ENCODE results near the gene FGFR2.
"Not testable (repeated sequence)": the region's sequence is repeated elsewhere in the genome, so short reads cannot be mapped to it uniquely, and the experiment has no call there.

The FGFR2 gene

DNA sequence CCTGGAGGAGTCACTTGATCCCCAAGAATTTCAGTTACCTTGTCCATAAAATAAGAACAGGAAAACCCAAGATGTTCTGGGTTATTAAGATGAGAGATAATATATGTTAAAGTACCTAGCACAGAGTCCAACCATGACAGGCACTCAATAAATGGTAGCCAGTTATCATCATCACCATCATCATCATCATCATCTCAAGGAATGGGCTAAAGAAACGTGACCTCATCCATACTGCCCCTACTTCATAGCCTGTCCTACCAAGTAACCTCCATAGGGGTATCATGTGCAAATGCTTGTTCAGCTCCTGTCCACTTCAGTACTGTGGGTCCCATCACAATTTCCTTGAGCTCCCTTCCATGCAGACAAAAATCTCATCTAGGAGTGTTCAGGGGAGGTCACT lies 14.4 kb downstream of the FGFR2 start:
- no peak for DNase-seq

DNA sequence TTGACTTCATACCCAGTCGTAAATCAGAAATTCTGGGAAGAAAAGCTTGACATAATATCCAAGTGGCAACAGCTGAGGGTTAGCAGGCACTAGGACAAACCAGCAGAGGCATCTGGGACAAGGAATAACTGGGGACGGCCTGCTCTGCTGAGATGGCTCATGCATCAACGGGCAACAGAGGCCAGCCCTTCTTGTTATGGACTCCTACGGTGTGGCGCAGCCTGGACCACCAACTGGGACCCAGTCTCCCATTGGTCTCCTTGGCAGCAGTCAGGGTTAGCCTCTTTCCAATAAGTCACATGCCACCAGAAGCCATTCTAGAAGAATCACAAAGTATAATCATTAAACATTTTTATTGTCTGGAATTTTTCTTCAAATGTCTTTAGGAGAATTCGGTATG lies 15.0 kb downstream of the FGFR2 start:
- DNase-seq: no peak

DNA sequence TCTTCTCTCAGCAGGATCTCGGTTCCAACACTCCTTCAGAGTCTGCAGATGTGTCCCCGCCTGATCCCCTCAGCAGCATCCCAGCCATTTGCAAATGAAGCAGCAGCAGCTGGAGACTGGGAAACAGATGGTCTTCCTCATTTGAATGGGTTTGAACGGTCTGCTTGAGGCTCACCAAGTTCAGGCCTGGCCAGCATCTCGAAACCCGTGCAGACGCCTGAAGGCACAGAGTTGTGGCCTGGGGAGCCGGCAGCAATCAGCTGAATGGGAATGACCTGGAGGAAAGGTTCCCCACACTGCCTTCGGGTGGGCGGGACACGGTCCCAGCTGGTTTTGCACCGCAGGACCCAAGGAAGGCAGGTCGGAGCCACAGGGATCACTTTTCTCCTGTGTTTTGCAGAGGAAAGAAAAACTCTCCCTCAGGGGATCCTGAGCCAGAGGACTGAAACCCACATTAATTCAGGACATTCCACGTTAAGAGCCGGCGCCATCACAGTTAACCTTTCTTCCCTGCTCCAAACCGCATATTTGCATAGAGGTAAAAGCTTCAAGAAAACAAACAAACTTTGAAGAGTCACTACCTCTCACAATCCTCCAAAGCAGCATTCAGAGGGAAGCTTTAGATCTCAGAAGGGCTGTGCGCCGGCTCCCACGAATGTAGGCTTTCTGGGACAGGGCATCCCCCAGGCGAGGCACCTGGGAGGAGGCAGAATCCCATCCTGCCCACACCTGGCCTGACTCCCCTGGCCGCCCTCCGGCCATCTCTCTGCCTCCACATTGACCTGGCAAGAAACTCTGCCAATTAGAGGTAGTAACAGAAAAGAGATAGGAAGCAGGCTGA lies 17.7 kb downstream of the FGFR2 start:
- DNase-seq: no peak

DNA sequence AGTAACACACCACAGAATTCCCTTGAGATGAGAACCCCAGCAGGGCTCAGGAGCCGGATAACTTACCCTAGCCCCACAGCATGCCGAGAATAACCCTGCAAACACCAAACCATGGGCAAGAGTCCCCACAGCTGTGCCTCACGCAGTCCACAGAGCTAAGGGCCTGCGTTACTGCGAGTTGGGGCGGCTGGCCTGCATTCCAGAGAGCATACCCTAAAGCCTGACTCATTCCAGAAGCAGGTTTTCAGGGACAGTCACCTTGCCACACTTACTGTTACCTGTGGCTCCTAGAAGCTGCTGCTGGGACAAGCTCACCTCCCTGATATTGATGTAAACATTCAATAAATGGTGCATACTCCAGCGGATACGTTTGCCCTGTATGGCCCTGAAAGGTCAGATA lies 18.6 kb downstream of the FGFR2 start:
- no peak for DNase-seq

DNA sequence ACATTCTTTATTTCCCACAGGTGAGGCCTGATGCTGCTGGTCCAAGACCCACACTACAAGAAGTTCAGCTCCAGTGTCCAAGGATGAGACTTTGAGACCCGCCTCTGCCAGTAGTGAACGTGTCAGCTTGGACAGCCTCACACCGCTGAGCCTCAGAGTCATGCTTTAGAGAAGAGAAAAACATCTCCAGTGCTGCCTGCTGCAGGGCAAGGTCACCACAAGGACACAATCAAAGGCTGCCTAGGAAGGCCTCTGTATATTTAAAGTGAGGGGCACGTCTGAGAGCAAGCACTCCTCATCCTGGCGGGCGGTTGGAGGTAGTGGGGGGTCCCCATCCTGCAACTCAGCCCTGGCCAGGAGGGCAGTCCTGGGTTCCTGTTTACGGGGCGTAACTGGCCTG lies 19.3 kb downstream of the FGFR2 start:
- DNase-seq: no peak

DNA sequence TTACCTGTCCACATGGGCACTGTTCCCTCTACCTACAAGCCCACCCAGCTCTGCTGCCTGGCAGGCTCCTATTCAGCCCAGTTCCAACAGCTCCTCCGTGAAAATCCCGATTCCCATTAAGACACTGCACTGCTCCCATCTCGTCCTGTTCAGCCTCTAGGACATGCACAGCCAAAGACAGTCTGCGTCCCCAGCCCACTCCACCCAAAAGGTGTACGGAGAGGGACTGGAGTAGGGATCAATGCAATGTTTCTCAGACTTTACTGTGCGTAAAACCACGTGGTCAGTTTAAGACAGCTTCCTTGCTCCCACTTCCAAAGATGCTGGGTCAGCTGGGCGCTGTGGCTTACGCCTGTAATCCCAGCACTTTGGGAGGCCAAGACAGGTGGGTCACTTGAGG lies 19.9 kb downstream of the FGFR2 start:
- no peak for DNase-seq

DNA sequence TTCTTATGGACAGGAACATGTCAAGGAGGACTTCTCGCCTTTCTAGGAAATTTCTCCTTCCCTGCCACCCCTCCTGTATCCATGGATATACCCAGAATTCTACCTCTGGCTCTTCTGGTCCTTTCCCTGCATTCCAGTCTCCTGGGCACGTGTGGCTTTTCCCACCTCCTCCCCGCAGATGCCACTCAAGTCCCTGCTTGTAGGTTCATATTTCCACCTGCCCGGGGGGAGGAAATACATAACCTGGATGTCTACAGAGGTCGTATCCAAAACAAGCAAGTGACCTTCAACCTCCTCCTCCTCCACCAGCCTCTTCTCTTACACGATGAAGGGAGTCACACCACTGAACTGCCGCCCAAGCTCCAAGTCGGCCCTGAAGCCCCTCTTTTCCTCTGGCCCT lies 20.7 kb downstream of the FGFR2 start:
- DNase-seq: no peak

DNA sequence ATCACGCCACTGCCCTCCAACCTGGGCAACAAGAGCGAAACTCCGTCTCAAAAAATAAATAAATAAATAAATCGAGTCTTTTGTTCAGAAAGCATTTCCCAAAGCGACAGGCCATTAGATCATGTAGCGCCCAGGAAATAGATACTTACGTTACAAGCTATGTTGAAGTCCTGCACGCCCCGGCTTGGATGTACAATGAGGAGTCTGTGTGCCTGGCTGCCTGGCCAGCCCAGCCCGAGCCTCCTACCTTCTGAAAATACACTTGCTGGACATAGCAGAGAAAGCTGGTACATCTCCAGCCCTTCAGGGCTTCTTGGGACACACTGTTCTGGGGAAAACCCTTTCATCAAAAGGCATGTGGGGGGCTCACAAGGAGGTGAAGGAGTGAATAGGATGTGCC lies 22.1 kb downstream of the FGFR2 start:
- DNase-seq: no peak

DNA sequence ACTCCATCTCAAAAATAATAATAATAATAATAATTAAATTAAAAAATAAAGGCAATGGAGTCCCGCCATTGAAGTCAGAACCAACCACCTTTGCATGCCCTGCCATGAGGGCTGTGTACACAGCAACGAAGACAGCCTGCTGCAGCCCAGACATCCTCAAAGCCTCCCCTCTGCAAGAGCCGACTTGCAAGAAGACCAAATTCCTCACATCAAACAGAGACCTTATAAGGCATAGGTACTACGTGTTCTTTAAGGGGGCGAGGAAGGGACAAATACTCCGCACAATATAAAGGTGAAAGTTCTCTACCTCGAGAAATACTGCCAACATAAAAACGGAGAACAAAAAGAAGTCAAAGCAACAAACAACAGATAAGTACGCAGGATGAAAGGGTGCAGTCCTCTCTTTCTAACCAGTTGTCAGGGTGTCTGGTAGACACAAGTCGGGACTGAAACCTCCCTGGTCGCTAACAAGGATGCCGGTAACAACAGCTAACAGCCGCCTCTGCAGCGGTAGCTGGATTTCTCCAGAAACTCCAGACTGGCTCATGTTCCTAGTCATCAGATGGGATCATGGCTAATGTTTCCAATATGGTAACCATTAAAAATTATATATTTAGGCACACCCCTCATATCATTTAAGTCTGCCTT lies 23.6 kb downstream of the FGFR2 start:
- no peak for DNase-seq

DNA sequence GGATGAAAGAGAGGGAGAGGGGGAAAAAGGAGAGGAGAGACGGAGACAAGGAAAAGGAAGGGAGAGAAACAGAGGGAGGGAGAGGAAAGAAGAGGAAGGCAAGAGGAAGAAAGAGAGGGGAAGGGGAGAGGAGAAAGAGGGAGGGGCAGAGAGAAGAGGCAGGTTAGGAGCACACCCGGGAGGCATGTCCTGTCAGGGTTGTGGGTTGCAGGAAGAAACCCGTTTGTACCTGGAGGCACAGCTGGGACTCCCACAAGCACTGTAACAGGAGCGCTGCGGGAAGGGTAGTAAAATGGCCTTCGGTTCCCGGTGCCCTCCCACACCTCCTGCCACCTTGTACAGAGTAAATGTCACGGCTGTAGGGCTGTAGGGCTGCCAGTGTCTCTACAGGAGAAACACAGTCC lies 24.7 kb downstream of the FGFR2 start:
- DNase-seq: no peak

DNA sequence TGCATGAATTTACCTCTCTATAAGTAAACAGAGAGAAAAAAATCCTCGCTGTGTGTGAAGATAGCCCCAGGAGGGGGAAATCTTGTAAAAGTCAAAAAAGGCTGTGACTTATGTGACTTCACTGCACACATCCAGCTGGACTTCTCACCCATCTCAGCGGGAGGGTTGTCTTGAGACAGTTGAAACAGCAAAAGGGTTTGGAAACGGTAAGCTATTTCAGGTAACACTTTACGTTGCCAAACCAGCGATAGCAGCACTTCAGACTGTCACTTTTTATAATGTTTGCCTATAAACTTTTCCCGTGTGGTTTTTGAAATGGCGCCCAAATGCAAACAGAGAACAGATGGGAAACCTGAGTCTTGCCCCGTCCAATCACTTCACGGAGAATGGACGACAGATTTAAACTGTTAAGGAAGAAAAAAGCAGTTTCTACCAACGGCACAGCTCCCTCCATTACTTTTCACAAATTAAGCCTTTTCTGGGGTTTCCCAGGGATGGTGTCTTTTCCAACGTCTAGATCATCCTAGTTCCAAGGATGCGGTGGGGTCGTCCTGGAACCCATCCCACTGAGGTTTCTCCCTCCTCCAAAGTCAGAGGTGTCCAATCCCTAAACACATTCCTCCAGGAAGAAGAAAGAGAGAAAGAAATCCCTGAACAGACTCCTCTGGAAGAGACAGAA lies 25.2 kb downstream of the FGFR2 start:
- DNase-seq: no peak

DNA sequence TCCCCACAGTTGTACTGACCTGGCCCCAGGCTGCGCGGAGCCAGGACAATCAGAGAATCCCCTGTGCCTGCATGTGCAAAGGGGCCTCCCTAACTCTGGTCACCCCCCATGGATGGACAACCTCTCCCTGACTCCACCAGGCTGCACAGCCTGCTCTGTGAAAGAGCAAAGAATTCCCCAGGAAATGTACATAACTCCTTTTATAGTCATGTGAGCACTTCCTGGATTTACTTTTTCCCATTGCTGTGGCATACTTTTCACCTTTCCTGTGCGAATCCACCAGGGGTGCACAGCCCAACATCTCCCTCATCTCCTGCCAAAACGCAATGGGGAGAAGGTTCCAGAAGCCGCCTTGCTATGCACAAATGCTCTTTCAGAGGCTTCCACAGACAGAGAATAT lies 27.9 kb downstream of the FGFR2 start:
- DNase-seq: no peak

DNA sequence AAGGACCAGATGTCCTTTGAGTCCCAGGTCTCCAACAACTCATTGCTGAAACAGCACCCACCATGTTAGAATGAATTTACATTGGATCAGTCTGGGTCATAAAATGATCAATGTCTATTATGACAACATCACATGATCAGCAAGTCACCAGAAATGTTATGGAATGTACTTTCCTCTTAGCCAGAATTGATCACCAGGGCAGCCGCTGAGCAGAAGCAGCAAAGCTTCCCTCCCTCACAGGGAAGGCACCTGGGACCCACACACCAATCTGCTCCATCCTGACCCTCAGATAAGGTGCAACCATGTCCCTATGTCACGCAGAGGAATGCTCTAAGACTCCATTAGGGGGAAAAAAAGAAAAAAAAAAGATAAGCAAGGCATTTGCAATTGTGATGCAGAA lies 30.0 kb downstream of the FGFR2 start:
- DNase-seq: no peak

DNA sequence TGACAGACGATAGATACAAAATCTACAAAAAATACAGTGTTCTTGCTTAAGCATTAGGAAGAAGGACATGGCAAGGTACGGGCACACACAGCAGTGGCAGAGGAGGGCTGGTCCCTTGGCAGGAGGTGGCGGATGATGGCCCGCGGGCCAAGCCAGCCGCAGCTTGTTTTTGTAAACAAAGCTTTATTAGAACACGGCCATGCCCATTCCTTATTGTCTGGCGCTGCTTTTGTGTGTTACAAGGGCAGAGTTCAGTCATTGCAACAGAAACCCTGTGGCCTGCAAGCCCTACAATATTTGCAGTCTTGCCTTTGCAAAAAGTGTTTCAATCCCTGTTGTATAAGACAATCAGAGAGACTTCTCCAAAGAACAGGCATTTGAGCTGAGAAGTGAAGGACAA lies 30.7 kb downstream of the FGFR2 start:
- DNase-seq: no peak

DNA sequence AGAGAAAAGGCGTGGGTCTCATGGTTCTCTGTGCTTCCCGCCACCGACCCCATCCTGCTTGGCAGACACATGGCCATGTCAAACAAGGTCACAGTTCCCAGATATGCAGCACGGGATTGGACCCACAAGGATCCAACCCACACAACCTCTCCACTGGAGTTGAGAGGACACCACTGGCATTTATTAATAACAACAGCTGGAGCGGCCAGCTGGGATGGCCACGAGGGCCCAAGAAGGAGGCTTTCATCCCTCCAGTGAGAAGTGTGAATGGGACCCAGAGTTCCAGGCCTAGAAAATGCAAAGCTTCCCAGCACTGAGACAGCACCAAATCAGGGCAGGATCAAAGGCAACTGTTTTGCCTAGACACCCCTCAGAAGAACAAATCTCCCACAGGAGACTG lies 31.5 kb downstream of the FGFR2 start:
- DNase-seq: no peak

DNA sequence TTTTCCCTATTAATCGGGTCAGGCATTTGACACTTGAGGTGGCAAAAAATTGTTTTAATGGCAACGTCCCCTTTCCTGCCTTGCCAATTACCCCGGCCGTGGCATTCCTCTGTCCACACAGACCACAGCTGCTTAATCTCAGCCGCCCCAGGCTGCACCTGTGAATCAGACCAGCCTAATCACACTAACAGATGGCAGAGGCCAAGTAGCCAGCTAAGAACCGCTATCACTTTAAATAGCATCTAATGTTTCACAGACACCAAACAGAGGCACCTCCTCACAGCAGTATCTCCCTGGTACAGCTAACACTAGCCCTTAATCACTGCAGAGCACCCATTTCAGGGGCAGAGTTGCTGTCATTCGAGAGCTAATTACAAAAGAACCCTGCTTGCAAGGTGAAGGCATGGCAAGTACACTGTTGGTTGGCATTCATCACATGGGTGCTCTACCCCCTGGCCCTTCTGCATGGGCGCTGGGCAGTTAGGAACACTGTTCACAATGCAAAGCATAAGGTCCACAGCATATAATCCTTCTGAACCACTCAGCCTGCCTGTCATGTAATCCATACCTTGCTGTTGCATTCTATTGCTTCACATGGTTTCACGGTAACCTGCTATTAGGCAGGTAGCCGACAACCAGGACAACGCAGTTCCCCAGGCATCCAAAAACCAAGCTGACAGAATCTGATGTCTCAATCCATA lies 38.8 kb downstream of the FGFR2 start:
- DNase-seq: no peak

DNA sequence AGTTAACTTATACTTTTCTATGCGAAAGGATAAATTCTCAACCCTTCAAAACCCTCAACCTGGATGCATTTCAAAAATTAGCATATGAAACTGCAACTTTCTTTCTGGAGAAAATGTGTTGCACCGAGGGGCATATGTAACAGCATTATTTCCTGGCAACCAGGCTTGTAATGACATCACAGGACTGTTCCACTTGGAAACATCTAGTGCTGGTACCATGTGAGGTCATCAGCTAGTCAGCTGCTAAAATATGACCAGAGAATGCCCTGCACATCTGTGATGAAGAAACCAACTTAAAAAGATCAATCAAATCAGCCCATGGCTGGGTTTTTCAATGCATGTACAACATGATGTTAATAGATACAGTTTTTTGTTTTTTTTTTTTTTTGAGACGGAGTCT lies 40.0 kb downstream of the FGFR2 start:
- DNase-seq: no peak

DNA sequence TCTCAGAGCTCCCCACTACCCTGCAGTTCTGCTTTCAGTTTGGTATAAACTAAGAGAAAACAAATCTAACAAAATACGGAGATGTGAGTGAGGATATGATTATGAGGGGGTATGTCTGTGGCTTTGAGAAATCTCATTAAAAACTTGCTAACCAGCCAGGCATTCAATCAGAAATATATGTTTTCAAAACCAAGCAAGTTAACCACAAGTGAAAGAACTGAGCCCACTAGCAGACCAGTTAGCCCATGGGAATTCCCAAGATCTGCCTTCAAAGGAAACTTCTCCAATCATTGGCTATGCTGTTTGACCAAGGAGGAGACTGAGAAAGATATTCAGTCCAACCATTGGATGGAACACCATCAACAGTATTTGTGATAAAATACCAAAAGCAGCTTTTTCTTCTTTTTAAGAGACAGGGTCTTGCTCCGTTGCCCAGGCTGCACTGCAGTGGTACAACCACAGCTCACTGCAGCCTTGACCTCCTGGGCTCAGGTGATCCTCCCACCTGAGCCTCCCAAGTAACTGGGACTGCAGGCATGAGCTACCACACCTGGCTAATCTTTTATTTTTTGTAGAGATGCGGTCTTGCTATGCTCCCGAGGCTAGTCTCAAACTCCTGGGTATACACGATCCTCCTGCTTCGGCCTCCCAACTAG lies 41.2 kb downstream of the FGFR2 start:
- DNase-seq: no peak

DNA sequence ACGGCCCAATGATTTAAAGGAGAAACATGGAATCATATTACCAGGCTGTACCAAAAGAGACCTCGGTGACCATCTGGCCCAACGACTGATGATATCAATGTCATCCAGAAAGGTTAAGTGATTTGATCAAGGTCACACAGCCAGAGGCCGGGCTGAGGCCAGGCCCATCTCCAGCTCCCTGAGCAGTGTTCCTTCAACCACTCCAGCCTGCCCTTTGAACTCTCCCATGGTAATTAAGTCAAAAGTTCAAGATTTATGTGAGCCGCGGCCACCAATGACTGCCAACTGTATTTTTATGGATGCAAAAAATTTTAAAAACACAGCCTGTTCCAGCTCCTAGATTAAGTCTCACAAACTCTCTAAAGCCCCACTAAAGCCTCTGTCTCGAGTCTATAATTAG lies 41.8 kb downstream of the FGFR2 start:
- DNase-seq: no peak

DNA sequence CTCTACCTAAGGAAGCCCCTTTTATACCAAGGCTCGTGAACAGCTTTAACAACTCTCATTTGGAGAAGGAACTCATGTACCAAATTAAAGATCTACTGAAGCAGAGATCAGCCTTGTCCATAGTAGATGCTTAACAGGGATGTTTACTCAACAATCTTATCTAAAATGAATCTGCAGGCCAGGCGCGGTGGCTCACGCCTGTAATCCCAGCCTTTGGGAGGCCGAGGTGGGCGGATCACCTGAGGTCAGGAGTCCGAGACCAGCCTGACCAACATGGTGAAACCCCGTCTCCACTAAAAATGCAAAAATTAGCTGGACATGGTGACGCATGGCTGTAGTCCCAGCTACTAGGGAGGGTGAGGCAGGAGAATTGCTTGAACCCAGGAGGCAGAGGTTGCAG lies 43.3 kb downstream of the FGFR2 start:
- DNase-seq: not testable (repeated sequence)

DNA sequence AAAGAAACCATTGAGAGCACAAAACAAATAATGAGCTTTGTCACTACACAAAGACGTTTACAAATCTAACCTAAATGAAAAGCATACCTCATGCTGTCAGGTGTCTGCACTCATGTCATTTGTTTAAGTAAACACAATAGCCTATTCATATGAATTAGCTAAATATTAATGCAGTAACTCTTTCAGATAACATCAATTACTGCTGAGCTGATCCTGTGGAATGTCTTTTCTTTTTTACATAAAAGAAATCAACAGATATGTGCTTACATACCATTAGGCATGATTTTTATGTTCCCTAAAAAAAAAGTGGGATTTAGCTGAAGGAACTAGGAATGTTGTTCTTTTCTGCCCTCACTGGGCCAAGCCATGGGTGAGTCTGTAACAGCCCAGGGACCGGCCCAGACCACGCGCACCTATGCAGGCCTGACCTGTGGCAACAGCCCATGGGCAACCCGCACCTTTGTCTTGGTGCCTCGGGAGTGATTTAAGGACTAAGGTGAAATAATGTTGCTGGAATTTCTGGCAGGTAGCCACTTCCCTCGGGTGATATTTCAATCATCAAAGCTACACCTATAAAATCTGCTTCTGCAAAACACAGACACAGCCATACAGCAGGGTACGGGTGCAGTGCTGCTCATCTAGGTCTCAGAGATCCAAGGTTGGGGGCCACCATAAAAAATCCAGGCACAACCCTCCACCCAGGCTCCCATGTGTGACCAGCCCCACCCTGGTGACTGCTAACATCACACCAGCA lies 44.6 kb downstream of the FGFR2 start:
- no peak for DNase-seq

DNA sequence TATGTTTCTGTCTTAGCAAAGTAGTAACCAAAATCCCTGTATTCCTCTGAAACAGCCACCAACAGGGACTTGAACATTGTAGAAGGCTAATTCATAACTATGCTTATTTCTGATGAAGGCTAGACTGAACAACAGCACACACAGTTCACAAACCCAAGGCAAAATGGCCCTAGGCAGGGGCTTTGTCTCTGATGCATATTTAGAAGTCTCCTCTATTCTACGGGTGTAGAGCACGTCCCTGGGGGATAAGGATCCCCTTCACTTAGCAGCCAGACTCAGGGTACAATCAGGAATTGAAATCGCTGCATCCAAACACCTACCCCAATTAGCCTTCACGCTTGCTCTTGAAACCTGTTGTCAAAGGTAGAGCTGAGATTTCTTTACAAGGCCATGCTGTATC lies 45.5 kb downstream of the FGFR2 start:
- DNase-seq: no peak
